H9 (cell line): Measurements from ENCODE around the gene KRT85. TPM values are rescaled to one million over a fixed set of nuclear protein-coding genes. Genes with fewer than 3 reads are reported as not detected.

Experiments
- DNase-seq: peaks from one replicate; pipeline ENCODE4 v3.0.0-alpha.2; 2017
- H2AFZ ChIP-seq: one replicate; pipeline ENCODE4 v1.6.1; 2013; ENCODE audit warnings: mild to moderate bottlenecking, low read length, control low read depth, moderate library complexity
- H2AK5ac ChIP-seq: 2 replicates; pipeline ENCODE4 v1.6.1; 2013; ENCODE audit warnings: low read length, control low read depth, mixed read lengths; ENCODE audit not compliant: insufficient read length
- H2BK120ac ChIP-seq: one replicate; pipeline ENCODE4 v1.6.1; 2013; ENCODE audit warnings: low read depth, mild to moderate bottlenecking, low read length, control low read depth, inconsistent platforms; ENCODE audit not compliant: poor library complexity, severe bottlenecking
- H2BK12ac ChIP-seq: 2 replicates; pipeline ENCODE4 v1.6.1; 2013; ENCODE audit warnings: low read length, control low read depth, mixed read lengths, low read depth; ENCODE audit not compliant: insufficient read length
- H2BK15ac ChIP-seq: 2 replicates; pipeline ENCODE4 v1.6.1; 2013; ENCODE audit warnings: low read depth, low read length, control low read depth
- H2BK20ac ChIP-seq: one replicate; pipeline ENCODE4 v1.6.1; 2013; ENCODE audit warnings: low read depth, mild to moderate bottlenecking, low read length, control low read depth, inconsistent platforms; ENCODE audit not compliant: poor library complexity, severe bottlenecking
- H2BK5ac ChIP-seq: 2 replicates; pipeline ENCODE4 v1.6.1; 2013; ENCODE audit warnings: low read length, control low read depth, mixed read lengths; ENCODE audit not compliant: insufficient read length
- H3K14ac ChIP-seq: 2 replicates; pipeline ENCODE4 v1.6.1; 2013; ENCODE audit warnings: low read length, control low read depth; ENCODE audit not compliant: insufficient read depth
- H3K18ac ChIP-seq: 2 replicates; pipeline ENCODE4 v1.6.1; 2013; ENCODE audit warnings: low read depth, mild to moderate bottlenecking, mixed read lengths, low read length, control low read depth; ENCODE audit not compliant: insufficient read length
- H3K23ac ChIP-seq: 2 replicates; pipeline ENCODE4 v1.6.1; 2013; ENCODE audit warnings: low read length, control low read depth, mixed read lengths, low read depth; ENCODE audit not compliant: insufficient read length
- H3K23me2 ChIP-seq: 2 replicates; pipeline ENCODE4 v1.6.1; 2013; ENCODE audit warnings: low read depth, mild to moderate bottlenecking, mixed read lengths, low read length, control low read depth; ENCODE audit not compliant: insufficient read length, poor library complexity, severe bottlenecking
- H3K27ac ChIP-seq: 2 replicates; pipeline ENCODE4 v1.5.1; 2013; ENCODE audit warnings: low read length, control low read depth, mixed read lengths, low read depth; ENCODE audit not compliant: insufficient read length
- H3K27me3 ChIP-seq: 2 replicates; pipeline ENCODE4 v1.6.1; 2013; ENCODE audit warnings: low read length, control low read depth, inconsistent platforms; ENCODE audit not compliant: insufficient read depth
- H3K4ac ChIP-seq: 2 replicates; pipeline ENCODE4 v1.6.1; 2013; ENCODE audit warnings: low read depth, mild to moderate bottlenecking, control low read depth, inconsistent platforms, low read length, moderate library complexity
- H3K4me1 ChIP-seq: 2 replicates; pipeline ENCODE4 v1.6.1; 2013; ENCODE audit warnings: low read length, control low read depth, inconsistent platforms; ENCODE audit not compliant: insufficient read depth
- H3K4me2 ChIP-seq: 2 replicates; pipeline ENCODE4 v1.6.1; 2013; ENCODE audit warnings: low read length, control low read depth, mixed read lengths; ENCODE audit not compliant: insufficient read length, insufficient read depth
- H3K56ac ChIP-seq: 2 replicates; pipeline ENCODE4 v1.6.1; 2013; ENCODE audit warnings: low read depth, mild to moderate bottlenecking, mixed read lengths, low read length, control low read depth; ENCODE audit not compliant: insufficient read length
- H3K79me1 ChIP-seq: 2 replicates; pipeline ENCODE4 v1.6.1; 2013; ENCODE audit warnings: low read depth, mild to moderate bottlenecking, moderate library complexity, low read length, control low read depth, inconsistent platforms; ENCODE audit not compliant: insufficient read depth, poor library complexity, severe bottlenecking
- H3K79me2 ChIP-seq: 2 replicates; pipeline ENCODE4 v1.6.1; 2013; ENCODE audit warnings: low read length, control low read depth, inconsistent platforms; ENCODE audit not compliant: insufficient read depth
- H3K9ac ChIP-seq: 2 replicates; pipeline ENCODE4 v1.6.1; 2013; ENCODE audit warnings: low read length, control low read depth, mixed read lengths; ENCODE audit not compliant: insufficient read length; ENCODE audit errors: extremely low read depth
- H3K9me3 ChIP-seq: one replicate; pipeline ENCODE4 v1.6.1; 2013; ENCODE audit warnings: low read depth, low read length, inconsistent platforms; ENCODE audit not compliant: control insufficient read depth
- H3T11ph ChIP-seq: one replicate; pipeline ENCODE4 v1.6.1; 2013; ENCODE audit warnings: mild to moderate bottlenecking, low read length, control low read depth, inconsistent platforms
- H4K20me1 ChIP-seq: one replicate; pipeline ENCODE4 v1.6.1; 2013; ENCODE audit not compliant: control insufficient read depth, insufficient read length, insufficient read depth
- H4K5ac ChIP-seq: 2 replicates; pipeline ENCODE4 v1.6.1; 2013; ENCODE audit warnings: low read depth, mild to moderate bottlenecking, mixed read lengths, low read length, control low read depth; ENCODE audit not compliant: insufficient read length
- H4K8ac ChIP-seq: replicated peaks from 2 replicates; pipeline ENCODE4 v1.6.1; 2013; ENCODE audit warnings: low read length, control low read depth, mixed read lengths, low read depth; ENCODE audit not compliant: insufficient read length
- H4K91ac ChIP-seq: 2 replicates; pipeline ENCODE4 v1.6.1; 2013; ENCODE audit warnings: low read depth, mild to moderate bottlenecking, moderate library complexity, mixed read lengths, low read length, control low read depth; ENCODE audit not compliant: insufficient read length
- H3K27ac Mint-ChIP-seq, 3 experiments: 2 replicates in 2 of 3; 3 replicates in 1 of 3; pipeline ENCODE4 v1.8.0; 2020 to 2021; ENCODE audit warnings: mixed read lengths in 3 of 3, mild to moderate bottlenecking in 1 of 3, moderate library complexity in 1 of 3
- H3K27me3 Mint-ChIP-seq: 2 replicates; pipeline ENCODE4 v1.8.0; 2021; ENCODE audit warnings: low read depth, mild to moderate bottlenecking, moderate library complexity, mixed read lengths
- H3K36me3 Mint-ChIP-seq, 3 experiments: 2 replicates in 2 of 3; 3 replicates in 1 of 3; pipeline ENCODE4 v1.8.0; 2020 to 2021; ENCODE audit warnings: low read depth in 3 of 3, mixed read lengths in 3 of 3; ENCODE audit not compliant: insufficient read depth in 1 of 3
- H3K4me1 Mint-ChIP-seq, 2 experiments: 2 replicates each; pipeline ENCODE4 v1.8.0; 2020; ENCODE audit warnings: mixed read lengths in 2 of 2
- H3K4me3 Mint-ChIP-seq, 2 experiments: 2 replicates in 1 of 2; 3 replicates in 1 of 2; pipeline ENCODE4 v1.8.0; 2020 to 2021; ENCODE audit warnings: mild to moderate bottlenecking in 2 of 2, mixed read lengths in 2 of 2, moderate library complexity in 1 of 2
- H3K9me3 Mint-ChIP-seq, 2 experiments: 2 replicates in 1 of 2; 3 replicates in 1 of 2; pipeline ENCODE4 v1.8.0; 2020; ENCODE audit warnings: mild to moderate bottlenecking in 2 of 2, mixed read lengths in 2 of 2, moderate library complexity in 1 of 2
- WGBS: extraction: QIAGEN DNeasy Blood & Tissue Kit; methylation state at CpG from one replicate; pipeline ENCODE4 v1.1.7; 2013; ENCODE audit warnings: missing lambda C conversion rate, low lambda C conversion rate, mixed read lengths; ENCODE audit not compliant: insufficient read length; ENCODE audit errors: extremely low coverage; 5-methylcytosine and 5-hydroxymethylcytosine counted together
- total RNA-seq: library from RNA; stranded (reverse); gene quantifications from 2 replicates; pipeline ENCODE4 v1.2.1, GENCODE V29; 2021
- TF ChIP-seq, protein P1 (sequence below): fragments of 200-600 bp; sonication (generic); conservative IDR thresholded peaks from 3 replicates; pipeline ENCODE4 v1.8.0; 2021; ENCODE audit warnings: antibody characterized with exemption, mild to moderate bottlenecking

The KRT85 gene
- total RNA-seq, 1 experiment from 2014 or later, result not detected

DNA sequence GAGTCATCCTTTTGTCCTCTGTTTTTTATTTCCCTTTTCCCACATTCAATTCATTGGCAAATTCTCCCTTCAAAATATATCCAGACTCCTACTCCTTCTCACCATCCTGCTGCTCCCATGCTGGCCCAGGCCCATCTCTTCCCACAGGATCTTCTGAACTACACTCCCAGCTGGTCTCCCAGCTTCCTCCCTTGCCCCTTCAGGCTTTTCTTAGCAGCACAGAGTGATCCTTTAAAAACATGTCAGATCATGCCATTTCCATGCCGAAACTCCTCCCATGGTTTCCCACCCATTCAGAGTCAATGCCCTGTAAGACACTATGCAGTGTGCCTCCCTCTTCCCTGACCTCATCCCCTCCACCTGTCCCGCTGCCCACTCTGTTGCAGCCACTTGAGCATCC, 20.6 kb upstream of the KRT85 start:
- H2BK12ac ChIP-seq, result no peak overlapping the region
- no peak overlapping the region for H3K9ac ChIP-seq
- H2BK5ac ChIP-seq, result no peak overlapping the region
- no peaks in the 10 kb centered on the region for H3K23me2 ChIP-seq
- H3K4me2 ChIP-seq, result no peak overlapping the region
- H2BK15ac ChIP-seq, result no peak overlapping the region
- no peaks in the 10 kb centered on the region for H3K79me1 ChIP-seq
- no peak overlapping the region for H3K23ac ChIP-seq
- H3K9me3 Mint-ChIP-seq, result no peaks in the 10 kb centered on the region
- H3K36me3 Mint-ChIP-seq, result no peaks in the 10 kb centered on the region
- H3K4me1 ChIP-seq, result no peaks in the 10 kb centered on the region
- H3K56ac ChIP-seq, result no peak overlapping the region
- no peak for DNase-seq
- H2BK20ac ChIP-seq, result no peak overlapping the region
- no peak overlapping the region for H3K27ac ChIP-seq
- no peak overlapping the region for H3T11ph ChIP-seq
- peaks cover 18% of the 10 kb centered on the region for H3K27me3 Mint-ChIP-seq
- H2AFZ ChIP-seq, result no peak overlapping the region
- no peak overlapping the region for H3K18ac ChIP-seq
- no peak overlapping the region for H2BK120ac ChIP-seq
- no peak overlapping the region for H4K5ac ChIP-seq
- H3K79me2 ChIP-seq, result no peaks in the 10 kb centered on the region
- H4K91ac ChIP-seq, result no peak overlapping the region
- WGBS, result no CpG with 5 or more reads among the region's 2 CpGs
- H3K9me3 ChIP-seq, result no peaks in the 10 kb centered on the region
- no peak overlapping the region for H3K14ac ChIP-seq
- H3K4me3 Mint-ChIP-seq, result no peak overlapping the region
- no peak overlapping the region for H2AK5ac ChIP-seq
- H3K4me1 Mint-ChIP-seq, result peaks cover 5 to 10% of the 10 kb centered on the region in 2 experiments
- no peaks in the 10 kb centered on the region for H3K27me3 ChIP-seq
- H3K27ac Mint-ChIP-seq, result no peak overlapping the region
- TF ChIP-seq, protein P1, sequence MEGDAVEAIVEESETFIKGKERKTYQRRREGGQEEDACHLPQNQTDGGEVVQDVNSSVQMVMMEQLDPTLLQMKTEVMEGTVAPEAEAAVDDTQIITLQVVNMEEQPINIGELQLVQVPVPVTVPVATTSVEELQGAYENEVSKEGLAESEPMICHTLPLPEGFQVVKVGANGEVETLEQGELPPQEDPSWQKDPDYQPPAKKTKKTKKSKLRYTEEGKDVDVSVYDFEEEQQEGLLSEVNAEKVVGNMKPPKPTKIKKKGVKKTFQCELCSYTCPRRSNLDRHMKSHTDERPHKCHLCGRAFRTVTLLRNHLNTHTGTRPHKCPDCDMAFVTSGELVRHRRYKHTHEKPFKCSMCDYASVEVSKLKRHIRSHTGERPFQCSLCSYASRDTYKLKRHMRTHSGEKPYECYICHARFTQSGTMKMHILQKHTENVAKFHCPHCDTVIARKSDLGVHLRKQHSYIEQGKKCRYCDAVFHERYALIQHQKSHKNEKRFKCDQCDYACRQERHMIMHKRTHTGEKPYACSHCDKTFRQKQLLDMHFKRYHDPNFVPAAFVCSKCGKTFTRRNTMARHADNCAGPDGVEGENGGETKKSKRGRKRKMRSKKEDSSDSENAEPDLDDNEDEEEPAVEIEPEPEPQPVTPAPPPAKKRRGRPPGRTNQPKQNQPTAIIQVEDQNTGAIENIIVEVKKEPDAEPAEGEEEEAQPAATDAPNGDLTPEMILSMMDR, result no peak
- H4K8ac ChIP-seq, result no peak overlapping the region
- H4K20me1 ChIP-seq, result no peaks in the 10 kb centered on the region
- no peak overlapping the region for H3K4ac ChIP-seq
